HG03442 (cell line): ENCODE results near the gene IKBKE.
"Not testable (repeated sequence)": the region's sequence is repeated elsewhere in the genome, so short reads cannot be mapped to it uniquely, and the experiment has no call there.

Experiments used
- ATAC-seq: cut with Tn5 transposase; IDR thresholded peaks from one replicate; pipeline ENCODE4 v1.9.1; 2021; ENCODE audit warnings: mild to moderate bottlenecking, moderate library complexity; ENCODE audit not compliant: unreplicated experiment

IKBKE gene

GRCh38 chr1:206472454-206472853 is 2.2 kb downstream of the IKBKE start:
- ATAC-seq: no peak

- no peak for ATAC-seq
Measured at GRCh38 chr1:206472886-206473285, 2.6 kb downstream of the IKBKE start.

- no peak for ATAC-seq
Measured at GRCh38 chr1:206476058-206476457, 5.8 kb downstream of the IKBKE start.

- no peak for ATAC-seq
Measured at GRCh38 chr1:206476591-206476990, 6.3 kb downstream of the IKBKE start.

- no peak for ATAC-seq
Measured at GRCh38 chr1:206477110-206477509, 6.8 kb downstream of the IKBKE start.

GRCh38 chr1:206477581-206478380 is 7.5 kb downstream of the IKBKE start:
- ATAC-seq: no peak

- no peak for ATAC-seq
Measured at GRCh38 chr1:206478746-206479145, 8.5 kb downstream of the IKBKE start.

- no peak for ATAC-seq
Measured at GRCh38 chr1:206479183-206480125, 9.2 kb downstream of the IKBKE start.

- no peak for ATAC-seq
Measured at GRCh38 chr1:206480211-206480610, 9.9 kb downstream of the IKBKE start.

GRCh38 chr1:206482611-206483010 is 12.3 kb downstream of the IKBKE start:
- ATAC-seq: no peak

GRCh38 chr1:206483864-206484263 is 13.6 kb downstream of the IKBKE start:
- ATAC-seq: not testable (repeated sequence)

- ATAC-seq: no peak
Measured at GRCh38 chr1:206484901-206485300, 14.6 kb downstream of the IKBKE start.

GRCh38 chr1:206486995-206487788 is 16.9 kb downstream of the IKBKE start:
- ATAC-seq: no peak

- no peak for ATAC-seq
Measured at GRCh38 chr1:206487970-206488369, 17.7 kb downstream of the IKBKE start.

- no peak for ATAC-seq
Measured at GRCh38 chr1:206488466-206488865, 18.2 kb downstream of the IKBKE start.

- ATAC-seq: peak; percentile 50
Measured at GRCh38 chr1:206489980-206490770, 19.9 kb downstream of the IKBKE start.

- no peak for ATAC-seq
Measured at GRCh38 chr1:206490771-206491405, 20.6 kb downstream of the IKBKE start.

- ATAC-seq: no peak
Measured at GRCh38 chr1:206491616-206492015, 21.3 kb downstream of the IKBKE start.

GRCh38 chr1:206492589-206492988 is 22.3 kb downstream of the IKBKE start:
- ATAC-seq: no peak

- ATAC-seq: no peak
Measured at GRCh38 chr1:206493279-206493678, 23.0 kb downstream of the IKBKE start.
